Measurements from ENCODE around the gene ADAM33.

The ADAM33 gene

DNA sequence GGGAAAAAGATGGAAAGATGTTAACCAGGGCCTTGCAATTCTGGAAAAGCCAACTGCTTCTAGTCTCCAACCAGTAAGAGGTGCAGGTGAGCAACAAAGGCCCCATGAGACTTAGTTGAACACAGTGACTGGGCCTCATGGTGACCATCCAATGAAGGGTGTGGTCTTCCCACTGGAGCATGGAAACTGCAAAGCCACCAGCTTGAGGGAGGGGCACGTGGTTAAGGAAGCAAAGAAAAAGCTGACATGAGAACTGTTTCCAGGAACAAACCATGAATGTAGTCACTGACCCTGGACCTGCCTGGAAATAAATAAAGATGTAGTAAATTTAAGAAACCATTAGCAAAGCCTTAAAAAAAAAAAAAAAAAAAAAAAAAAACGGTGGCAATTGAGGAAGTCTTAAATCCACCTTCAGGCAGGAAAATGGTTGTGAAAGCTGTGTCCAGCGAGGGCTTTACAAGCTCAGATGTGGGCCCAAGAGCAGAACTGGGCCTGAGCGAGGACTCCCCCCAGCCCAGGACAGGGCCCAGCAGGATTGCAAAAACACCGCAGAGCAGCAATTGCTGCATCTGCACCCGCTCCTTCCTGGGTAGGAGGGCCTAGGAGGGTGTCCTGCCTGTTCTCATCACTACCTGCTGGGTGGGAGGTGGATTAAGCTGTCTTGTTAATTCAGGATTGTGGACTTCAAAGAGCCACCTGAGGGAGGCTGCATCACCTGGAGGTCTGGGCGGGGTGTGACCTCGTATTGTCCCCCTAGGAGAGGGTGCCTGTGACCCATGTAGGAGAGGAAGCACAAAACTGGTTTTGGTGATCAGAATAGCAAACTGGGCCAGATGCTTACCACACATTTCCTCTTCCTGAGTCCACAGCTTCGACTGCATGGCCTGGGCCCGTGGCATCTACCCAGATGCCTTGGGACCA is 28.9 kb downstream of the ADAM33 start:
- Histone ChIP-seq H3K9ac (ENCODE audit: low read length) (no peak overlapping the region), H3K14ac (ENCODE audit: low read length) (no peak overlapping the region), H2BK120ac (ENCODE audit: insufficient read depth, low read length, poor library complexity) (no peak overlapping the region), H3K27me3 (ENCODE audit: insufficient read depth, low read length) (no peaks in the 10 kb centered on the region), H3K4me1 (ENCODE audit: control insufficient read depth in 1 of 2, insufficient read depth in 2 of 2, low read length in 2 of 2) (peaks cover 0 to 4% of the 10 kb centered on the region in 2 experiments), H3K79me1 (ENCODE audit: low read length) (no peaks in the 10 kb centered on the region), H4K8ac (ENCODE audit: low read depth, low read length) (no peak overlapping the region), H2AK5ac (ENCODE audit: low read length) (no peak overlapping the region), H2BK12ac (ENCODE audit: low read length) (no peak overlapping the region), H3K27ac (ENCODE audit: low read depth, low read length) (no peak overlapping the region), H2AFZ (ENCODE audit: insufficient read depth, low read length, poor library complexity) (no peak overlapping the region), H3K4me2 (ENCODE audit: low read length) (no peak overlapping the region), H3K18ac (ENCODE audit: low read length) (no peak overlapping the region), H4K12ac (ENCODE audit: low read depth, low read length) (no peak overlapping the region), H2BK5ac (ENCODE audit: low read depth, low read length, poor library complexity) (no peak overlapping the region), H3K9me3 (ENCODE audit: insufficient read depth, low read depth, low read length) (no peaks in the 10 kb centered on the region), H3K4me3 (ENCODE audit: low read depth, low read length) (no peak overlapping the region), H3K79me2 (ENCODE audit: control insufficient read depth, insufficient read depth, low read length, poor library complexity) (no peaks in the 10 kb centered on the region), H3K36me3 (ENCODE audit: control insufficient read depth in 1 of 2, insufficient read depth in 2 of 2, low read length in 2 of 2) (no peaks in the 10 kb centered on the region), H3K23ac (ENCODE audit: low read length) (no peak overlapping the region), H4K91ac (ENCODE audit: low read depth, low read length) (no peak overlapping the region), H3K4ac (ENCODE audit: low read depth, low read length) (no peak overlapping the region)
- WGBS (ENCODE audit: extremely low coverage, insufficient coverage, insufficient read length) = no CpG with 5 or more reads among the region's 10 CpGs
- DNase-seq = no peak

GRCh38 chr20:3652221-3652620 is 29.6 kb downstream of the ADAM33 start:
- WGBS (ENCODE audit: extremely low coverage, insufficient coverage, insufficient read length) = no CpG with 5 or more reads among the region's 9 CpGs
- H3K79me2 ChIP-seq (ENCODE audit: control insufficient read depth, insufficient read depth, low read length, poor library complexity) = no peaks in the 10 kb centered on the region
- H3K4me3 ChIP-seq (ENCODE audit: low read depth, low read length) = no peak overlapping the region

GRCh38 chr20:3651204-3651962 is 30.4 kb downstream of the ADAM33 start:
- Histone ChIP-seq H2BK5ac (ENCODE audit: low read depth, low read length, poor library complexity) (no peak overlapping the region), H4K8ac (ENCODE audit: low read depth, low read length) (no peak overlapping the region), H3K36me3 (ENCODE audit: control insufficient read depth in 1 of 2, insufficient read depth in 2 of 2, low read length in 2 of 2) (peaks cover 0 to 2% of the 10 kb centered on the region in 2 experiments), H2BK12ac (ENCODE audit: low read length) (no peak overlapping the region), H4K12ac (ENCODE audit: low read depth, low read length) (no peak overlapping the region), H3K23ac (ENCODE audit: low read length) (no peak overlapping the region), H3K79me2 (ENCODE audit: control insufficient read depth, insufficient read depth, low read length, poor library complexity) (no peaks in the 10 kb centered on the region), H3K4me3 (ENCODE audit: low read depth, low read length) (no peak overlapping the region), H3K27ac (ENCODE audit: low read depth, low read length) (no peak overlapping the region), H3K14ac (ENCODE audit: low read length) (no peak overlapping the region), H3K27me3 (ENCODE audit: insufficient read depth, low read length) (no peaks in the 10 kb centered on the region), H3K79me1 (ENCODE audit: low read length) (no peaks in the 10 kb centered on the region), H2AFZ (ENCODE audit: insufficient read depth, low read length, poor library complexity) (no peak overlapping the region), H4K91ac (ENCODE audit: low read depth, low read length) (no peak overlapping the region), H3K9me3 (ENCODE audit: insufficient read depth, low read depth, low read length) (no peaks in the 10 kb centered on the region), H3K4ac (ENCODE audit: low read depth, low read length) (no peak overlapping the region), H2AK5ac (ENCODE audit: low read length) (no peak overlapping the region), H3K18ac (ENCODE audit: low read length) (no peak overlapping the region), H3K4me1 (ENCODE audit: control insufficient read depth in 1 of 2, insufficient read depth in 2 of 2, low read length in 2 of 2) (peaks cover 0 to 4% of the 10 kb centered on the region in 2 experiments), H2BK120ac (ENCODE audit: insufficient read depth, low read length, poor library complexity) (no peak overlapping the region), H3K4me2 (ENCODE audit: low read length) (no peak overlapping the region), H3K9ac (ENCODE audit: low read length) (no peak overlapping the region)
- no CpG with 5 or more reads among the region's 9 CpGs for WGBS (ENCODE audit: extremely low coverage, insufficient coverage, insufficient read length)
- no peak for DNase-seq

More at GRCh38 chr20:3652221-3652620, 29.6 kb downstream of the ADAM33 start:
- no peak overlapping the region for H2AFZ ChIP-seq (ENCODE audit: insufficient read depth, low read length, poor library complexity)
- H2BK120ac ChIP-seq (ENCODE audit: insufficient read depth, low read length, poor library complexity) = no peak overlapping the region
- no peak overlapping the region for H2BK12ac ChIP-seq (ENCODE audit: low read length)
- H3K4me2 ChIP-seq (ENCODE audit: low read length) = no peak overlapping the region
- no peak overlapping the region for H2AK5ac ChIP-seq (ENCODE audit: low read length)
- peaks cover 0 to 4% of the 10 kb centered on the region in 2 experiments for H3K4me1 ChIP-seq (ENCODE audit: control insufficient read depth in 1 of 2, insufficient read depth in 2 of 2, low read length in 2 of 2)
- H3K36me3 ChIP-seq (ENCODE audit: control insufficient read depth in 1 of 2, insufficient read depth in 2 of 2, low read length in 2 of 2) = no peaks in the 10 kb centered on the region
- no peak overlapping the region for H3K4ac ChIP-seq (ENCODE audit: low read depth, low read length)
- no peaks in the 10 kb centered on the region for H3K79me1 ChIP-seq (ENCODE audit: low read length)
- H3K14ac ChIP-seq (ENCODE audit: low read length) = no peak overlapping the region
- DNase-seq = no peak
- H3K9me3 ChIP-seq (ENCODE audit: insufficient read depth, low read depth, low read length) = no peaks in the 10 kb centered on the region
- H3K9ac ChIP-seq (ENCODE audit: low read length) = no peak overlapping the region
- no peak overlapping the region for H3K27ac ChIP-seq (ENCODE audit: low read depth, low read length)
- H4K8ac ChIP-seq (ENCODE audit: low read depth, low read length) = no peak overlapping the region
- H2BK5ac ChIP-seq (ENCODE audit: low read depth, low read length, poor library complexity) = no peak overlapping the region
- H3K18ac ChIP-seq (ENCODE audit: low read length) = no peak overlapping the region
- H3K23ac ChIP-seq (ENCODE audit: low read length) = no peak overlapping the region
- H3K27me3 ChIP-seq (ENCODE audit: insufficient read depth, low read length) = no peaks in the 10 kb centered on the region
- no peak overlapping the region for H4K12ac ChIP-seq (ENCODE audit: low read depth, low read length)
- H4K91ac ChIP-seq (ENCODE audit: low read depth, low read length) = no peak overlapping the region

GRCh38 chr20:3648951-3649350 is 32.9 kb downstream of the ADAM33 start:
- Histone ChIP-seq H2AFZ (ENCODE audit: insufficient read depth, low read length, poor library complexity) (no peak overlapping the region), H2BK5ac (ENCODE audit: low read depth, low read length, poor library complexity) (no peak overlapping the region), H2BK120ac (ENCODE audit: insufficient read depth, low read length, poor library complexity) (no peak overlapping the region), H3K18ac (ENCODE audit: low read length) (no peak overlapping the region), H3K4me2 (ENCODE audit: low read length) (no peak overlapping the region), H3K27ac (ENCODE audit: low read depth, low read length) (no peak overlapping the region), H3K4me1 (ENCODE audit: control insufficient read depth in 1 of 2, insufficient read depth in 2 of 2, low read length in 2 of 2) (peaks cover 0 to 2% of the 10 kb centered on the region in 2 experiments), H3K9me3 (ENCODE audit: insufficient read depth, low read depth, low read length) (no peaks in the 10 kb centered on the region), H3K27me3 (ENCODE audit: insufficient read depth, low read length) (no peaks in the 10 kb centered on the region), H4K8ac (ENCODE audit: low read depth, low read length) (no peak overlapping the region), H3K9ac (ENCODE audit: low read length) (no peak overlapping the region), H4K12ac (ENCODE audit: low read depth, low read length) (no peak overlapping the region), H3K14ac (ENCODE audit: low read length) (no peak overlapping the region), H4K91ac (ENCODE audit: low read depth, low read length) (no peak overlapping the region), H3K4ac (ENCODE audit: low read depth, low read length) (no peak overlapping the region), H2AK5ac (ENCODE audit: low read length) (no peak overlapping the region), H3K36me3 (ENCODE audit: control insufficient read depth in 1 of 2, insufficient read depth in 2 of 2, low read length in 2 of 2) (peaks cover 0 to 13% of the 10 kb centered on the region in 2 experiments), H3K79me1 (ENCODE audit: low read length) (no peaks in the 10 kb centered on the region), H2BK12ac (ENCODE audit: low read length) (no peak overlapping the region), H3K79me2 (ENCODE audit: control insufficient read depth, insufficient read depth, low read length, poor library complexity) (no peaks in the 10 kb centered on the region), H3K4me3 (ENCODE audit: low read depth, low read length) (no peak overlapping the region), H3K23ac (ENCODE audit: low read length) (no peak overlapping the region)
- DNase-seq = no peak
- whole genome bisulfite sequencing (ENCODE audit: extremely low coverage, insufficient coverage, insufficient read length) = no CpG with 5 or more reads among the region's 9 CpGs

Data from trophoblast cell (in vitro differentiated cells and primary cell).